GM12878 (cell line): ENCODE results near the gene KDF1. TPM values are rescaled to one million over a fixed set of nuclear protein-coding genes. Genes with fewer than 3 reads are reported as not detected.

Source experiments
- ATAC-seq: fragments of 200-7000 bp; cut with Tn5 transposase; 3 replicates; pipeline ENCODE4 v1.9.1; 2020; ENCODE audit warnings: mild to moderate bottlenecking, moderate library complexity
- BruUV-seq: library from RNA; stranded (reverse); fragments of 400-500 nt; replicated peaks from 2 replicates; lab custom pipeline; 2021; lab: Mats Ljungman, UMichigan
- CTCF ChIA-PET: fragments of 300-600 bp; sonication (Branson Sonifier 250); formaldehyde crosslinking; extraction: SDS; loops from one replicate; lab custom pipeline; 2021; ENCODE audit warnings: inconsistent platforms; lab: Yijun Ruan, JAX
- POLR2A ChIA-PET: fragments of 350-600 bp; formaldehyde crosslinking; extraction: SDS; loops from one replicate; lab custom pipeline; 2021; ENCODE audit warnings: inconsistent platforms; lab: Charles Lee
- RAD21 ChIA-PET: fragments of 300-600 bp; sonication (Branson Sonifier 250); formaldehyde crosslinking; loops from one replicate; lab custom pipeline; 2023; ENCODE audit warnings: antibody characterized with exemption; ENCODE audit not compliant: unreplicated experiment; lab: Charles Lee
- SMC1A ChIA-PET: fragments of 300-600 bp; sonication (Branson Sonifier 250); formaldehyde crosslinking; loops from one replicate; lab custom pipeline; 2023; ENCODE audit not compliant: unreplicated experiment, uncharacterized antibody; lab: Charles Lee
- DNase-seq: peaks from one replicate; pipeline ENCODE4 v3.0.0-alpha.2; 2011; ENCODE audit warnings: low read depth, low spot score
- FAIRE-seq: peaks from 3 replicates; lab custom pipeline; 2011; peaks lifted over from hg19 to GRCh38; lab: Jason Lieb, UNC
- H2AFZ ChIP-seq: 2 replicates; pipeline ENCODE4 v1.6.0; 2011; ENCODE audit warnings: low read depth, low read length, control low read depth; ENCODE audit not compliant: control insufficient read depth
- H3K27ac ChIP-seq: 2 replicates; pipeline ENCODE4 v1.5.1; 2011; ENCODE audit warnings: control low read depth; ENCODE audit not compliant: control insufficient read depth, insufficient read depth
- H3K27me3 ChIP-seq, 2 experiments: replicated peaks in 1 of 2; 2 replicates each; pipeline versions ENCODE4 v1.6.0 to v1.6.1; 2011; ENCODE audit warnings: low read length in 1 of 2; ENCODE audit not compliant: control insufficient read depth in 2 of 2, insufficient read depth in 2 of 2
- H3K36me3 ChIP-seq, 2 experiments: 2 replicates each; pipeline ENCODE4 v1.5.1; 2011; ENCODE audit warnings: low read length in 1 of 2; ENCODE audit not compliant: control insufficient read depth in 2 of 2, insufficient read depth in 2 of 2
- H3K4me1 ChIP-seq: 2 replicates; pipeline ENCODE4 v1.6.1; 2011; ENCODE audit warnings: mild to moderate bottlenecking, low read length, moderate library complexity, mixed read lengths; ENCODE audit not compliant: control insufficient read depth, insufficient read depth
- H3K4me2 ChIP-seq: 2 replicates; pipeline ENCODE4 v1.6.0; 2011; ENCODE audit warnings: control low read depth; ENCODE audit not compliant: control insufficient read depth, insufficient read depth
- H3K4me3 ChIP-seq: fragments of 200-600 bp; sonication (generic); 2 replicates; pipeline ENCODE4 v1.5.1; 2016
- H3K79me2 ChIP-seq: 2 replicates; pipeline ENCODE4 v1.6.0; 2011; ENCODE audit warnings: low read length; ENCODE audit not compliant: control insufficient read depth, insufficient read depth
- H3K9ac ChIP-seq: 2 replicates; pipeline ENCODE4 v1.8.0; 2011; ENCODE audit warnings: low read length, control low read depth, mixed read lengths; ENCODE audit not compliant: control insufficient read depth, insufficient read depth
- H3K9me3 ChIP-seq: replicated peaks from 3 replicates; pipeline ENCODE4 v1.5.1; 2011; ENCODE audit warnings: mild to moderate bottlenecking, low read length; ENCODE audit not compliant: control insufficient read depth, insufficient read depth
- H4K20me1 ChIP-seq: 2 replicates; pipeline ENCODE4 v1.6.0; 2011; ENCODE audit not compliant: control insufficient read depth, insufficient read depth
- SMC3 ChIP-seq: IDR thresholded peaks from 2 replicates; pipeline ENCODE4 v1.6.1; 2011; ENCODE audit warnings: low read length, improper control_type of control experiment, borderline replicate concordance
- WGBS: methylation state at CpG from one replicate; pipeline ENCODE4 v1.1.6; 2016; ENCODE audit warnings: low lambda C conversion rate; ENCODE audit not compliant: insufficient replicate concordance, insufficient coverage; ENCODE audit errors: missing lambda C conversion rate; 5-methylcytosine and 5-hydroxymethylcytosine counted together
- in situ Hi-C: fragments of 300-500 bp; cut with MboI; formaldehyde crosslinking; loops from 9 replicates; pipeline ENCODE4 v1.14.3; 2018; ENCODE audit warnings: mixed read lengths
- intact Hi-C: fragments of 100-400 bp; cut with micrococcal nuclease; formaldehyde crosslinking; loops from one replicate; pipeline ENCODE4 v1.14.2; 2022; ENCODE audit not compliant: unreplicated experiment
- polyA plus RNA-seq, 11 experiments: library from polyadenylated mRNA; depleted of rRNA in 4 of 11; unstranded in 6 of 11; stranded (reverse) in 5 of 11; fragments of >200 nt; fragmentation: Nextera tagmentation in 4 of 11; fragmentation: Illumina TruSeq in 1 of 11; extraction: Ambion mirVana in 4 of 11; extraction: Trizol in 1 of 11; gene quantifications; 1 replicate in 1 of 11; 2 replicates in 10 of 11; pipeline versions ENCODE4 v1.2.1 to v1.2.3, GENCODE V29; 2011 to 2016; ENCODE audit warnings: inconsistent platforms in 2 of 11, missing spikeins in 2 of 11, low read depth in 1 of 11
- total RNA-seq, 4 experiments: library from RNA; depleted of rRNA in 3 of 4; stranded (reverse); fragments of >200 nt in 3 of 4; fragmentation: Illumina TruSeq in 1 of 4; extraction: Trizol in 1 of 4; gene quantifications; 2 replicates each; pipeline versions ENCODE4 v1.2.1 to v1.2.3, GENCODE V29; 2013 to 2021
- TF ChIP-seq, protein P1 (sequence below): fragments of 450-650 bp; IDR thresholded peaks from 2 replicates; pipeline ENCODE4 v1.6.1; 2017; ENCODE audit warnings: mild to moderate bottlenecking, low read depth, inconsistent platforms; ENCODE audit not compliant: poor library complexity, severe bottlenecking
- TF ChIP-seq, protein P2 (sequence below): fragments of 450-650 bp; IDR thresholded peaks from 2 replicates; pipeline ENCODE4 v1.6.1; 2018; ENCODE audit warnings: borderline replicate concordance, mild to moderate bottlenecking; ENCODE audit not compliant: partially characterized antibody

KDF1 gene
- total and polyA plus RNA-seq, 10 of the 15 experiments (the other 5 are each of a cell fraction or from before 2014, with no cell fraction given): 0.03 to 0.13 (median 0.04) TPM; not detected in 7

GRCh38 chr1:27005648-27006496 lies 45.6 kb upstream of the KDF1 start:
- H3K4me3 ChIP-seq: no peak overlapping the region
- H3K9me3 ChIP-seq: no peaks in the 10 kb centered on the region
- no peaks in the 10 kb centered on the region for H3K27me3 ChIP-seq
- peaks cover 3% of the 10 kb centered on the region for H3K4me1 ChIP-seq
- intact Hi-C loops (no loop called here), in situ Hi-C loops (no loop called here)
- FAIRE-seq (no peak), ATAC-seq (no peak), DNase-seq (no peak)
- no peaks in the 10 kb centered on the region for H4K20me1 ChIP-seq
- H3K4me2 ChIP-seq: no peak overlapping the region
- ChIA-PET CTCF (no interaction called here), SMC1A (no interaction called here), RAD21 (interaction anchor here (1.4 kb wide), 1 partner anchor 94 kb away, joined by 3 read pairs; no protein-coding TSS in a partner anchor), POLR2A (interaction anchor here (0.6 kb wide), 1 partner anchor 62 kb away, joined by 4 read pairs; no protein-coding TSS in a partner anchor)
- TF ChIP-seq, protein P1, sequence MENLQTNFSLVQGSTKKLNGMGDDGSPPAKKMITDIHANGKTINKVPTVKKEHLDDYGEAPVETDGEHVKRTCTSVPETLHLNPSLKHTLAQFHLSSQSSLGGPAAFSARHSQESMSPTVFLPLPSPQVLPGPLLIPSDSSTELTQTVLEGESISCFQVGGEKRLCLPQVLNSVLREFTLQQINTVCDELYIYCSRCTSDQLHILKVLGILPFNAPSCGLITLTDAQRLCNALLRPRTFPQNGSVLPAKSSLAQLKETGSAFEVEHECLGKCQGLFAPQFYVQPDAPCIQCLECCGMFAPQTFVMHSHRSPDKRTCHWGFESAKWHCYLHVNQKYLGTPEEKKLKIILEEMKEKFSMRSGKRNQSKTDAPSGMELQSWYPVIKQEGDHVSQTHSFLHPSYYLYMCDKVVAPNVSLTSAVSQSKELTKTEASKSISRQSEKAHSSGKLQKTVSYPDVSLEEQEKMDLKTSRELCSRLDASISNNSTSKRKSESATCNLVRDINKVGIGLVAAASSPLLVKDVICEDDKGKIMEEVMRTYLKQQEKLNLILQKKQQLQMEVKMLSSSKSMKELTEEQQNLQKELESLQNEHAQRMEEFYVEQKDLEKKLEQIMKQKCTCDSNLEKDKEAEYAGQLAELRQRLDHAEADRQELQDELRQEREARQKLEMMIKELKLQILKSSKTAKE: no peak
- TF ChIP-seq SMC3: no peak
- TF ChIP-seq, protein P2, sequence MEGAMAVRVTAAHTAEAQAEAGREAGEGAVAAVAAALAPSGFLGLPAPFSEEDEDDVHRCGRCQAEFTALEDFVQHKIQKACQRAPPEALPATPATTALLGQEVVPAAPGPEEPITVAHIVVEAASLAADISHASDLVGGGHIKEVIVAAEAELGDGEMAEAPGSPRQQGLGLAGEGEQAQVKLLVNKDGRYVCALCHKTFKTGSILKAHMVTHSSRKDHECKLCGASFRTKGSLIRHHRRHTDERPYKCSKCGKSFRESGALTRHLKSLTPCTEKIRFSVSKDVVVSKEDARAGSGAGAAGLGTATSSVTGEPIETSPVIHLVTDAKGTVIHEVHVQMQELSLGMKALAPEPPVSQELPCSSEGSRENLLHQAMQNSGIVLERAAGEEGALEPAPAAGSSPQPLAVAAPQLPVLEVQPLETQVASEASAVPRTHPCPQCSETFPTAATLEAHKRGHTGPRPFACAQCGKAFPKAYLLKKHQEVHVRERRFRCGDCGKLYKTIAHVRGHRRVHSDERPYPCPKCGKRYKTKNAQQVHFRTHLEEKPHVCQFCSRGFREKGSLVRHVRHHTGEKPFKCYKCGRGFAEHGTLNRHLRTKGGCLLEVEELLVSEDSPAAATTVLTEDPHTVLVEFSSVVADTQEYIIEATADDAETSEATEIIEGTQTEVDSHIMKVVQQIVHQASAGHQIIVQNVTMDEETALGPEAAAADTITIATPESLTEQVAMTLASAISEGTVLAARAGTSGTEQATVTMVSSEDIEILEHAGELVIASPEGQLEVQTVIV: no peak
- H3K9ac ChIP-seq: no peak overlapping the region
- no peak overlapping the region for H2AFZ ChIP-seq
- WGBS: 67% methylated on average over 47 of the region's 48 CpGs
- no TSS peak for BruUV-seq
- no peak overlapping the region for H3K27ac ChIP-seq
- no peaks in the 10 kb centered on the region for H3K79me2 ChIP-seq
- no peaks in the 10 kb centered on the region for H3K36me3 ChIP-seq
